ENCODE results near the gene STPG2.

- TF ChIP-seq POLR2AphosphoS5 (IDR thresholded peaks at IDR 0.05) = no peak
- no peak for TF ChIP-seq CTCF (IDR thresholded peaks at IDR 0.05)
Observed at GRCh38 chr4:97665553-97665952, 477.7 kb downstream of the STPG2 start.

Measured in transverse colon (tissue), 4 donors.